B cell (primary cell): ENCODE measurements around the gene NHEJ1.

Experiments used
- CTCF ChIP-seq: fragments of 200-600 bp; IDR thresholded peaks from one replicate; pipeline ENCODE4 v1.8.0; 2022; ENCODE audit warnings: antibody characterized with exemption, mild to moderate bottlenecking
- EZH2 ChIP-seq: IDR thresholded peaks from 2 replicates; pipeline ENCODE4 v1.6.1; 2012; ENCODE audit warnings: borderline replicate concordance, low read depth, mild to moderate bottlenecking, moderate library complexity, low read length; ENCODE audit not compliant: insufficient read depth, poor library complexity, severe bottlenecking

GRCh38 chr2:219172231-219173154, 11.9 kb upstream of the NHEJ1 start:
- TF ChIP-seq CTCF (no peak), EZH2 (no peak)
